Measurements from ENCODE around the gene TPD52L1. TPM values are rescaled to one million over a fixed set of nuclear protein-coding genes. Genes with fewer than 3 reads are reported as not detected.
A peak's percentile ranks its signal among the peaks of the same experiment; 100 is the strongest.

TPD52L1 gene
- total RNA-seq, 1 donor from 2014 or later = 15.6 TPM

- DNase-seq = no peak
Observed at GRCh38 chr6:125211352-125211751, 57.8 kb downstream of the TPD52L1 start.

- no peak for DNase-seq
Observed at GRCh38 chr6:125212377-125212776, 58.8 kb downstream of the TPD52L1 start.

GRCh38 chr6:125213939-125214338, 60.4 kb downstream of the TPD52L1 start:
- DNase-seq = no peak

GRCh38 chr6:125215252-125215819, 61.8 kb downstream of the TPD52L1 start:
- DNase-seq = no peak

GRCh38 chr6:125216015-125216414, 62.4 kb downstream of the TPD52L1 start:
- no peak for DNase-seq

GRCh38 chr6:125217369-125217768, 63.8 kb downstream of the TPD52L1 start:
- DNase-seq = no peak

- DNase-seq = no peak
Observed at GRCh38 chr6:125217992-125218391, 64.4 kb downstream of the TPD52L1 start.

- DNase-seq = no peak
Observed at GRCh38 chr6:125219361-125219895, 65.9 kb downstream of the TPD52L1 start.

- no peak for DNase-seq
Observed at GRCh38 chr6:125220712-125221111, 67.1 kb downstream of the TPD52L1 start.

- no peak for DNase-seq
Observed at GRCh38 chr6:125222531-125223455, 69.2 kb downstream of the TPD52L1 start.

GRCh38 chr6:125224231-125224861, 70.8 kb downstream of the TPD52L1 start:
- DNase-seq = no peak

- DNase-seq = no peak
Observed at GRCh38 chr6:125227244-125227643, 73.7 kb downstream of the TPD52L1 start.

GRCh38 chr6:125228981-125229479, 75.5 kb downstream of the TPD52L1 start:
- no peak for DNase-seq

GRCh38 chr6:125230674-125231073, 77.1 kb downstream of the TPD52L1 start:
- no peak for DNase-seq

GRCh38 chr6:125231133-125231532, 77.6 kb downstream of the TPD52L1 start:
- DNase-seq = no peak

GRCh38 chr6:125231574-125232343, 78.2 kb downstream of the TPD52L1 start:
- no peak for DNase-seq

GRCh38 chr6:125232466-125232865, 78.9 kb downstream of the TPD52L1 start:
- DNase-seq = peak; percentile 0

- no peak for DNase-seq
Observed at GRCh38 chr6:125233202-125233601, 79.6 kb downstream of the TPD52L1 start.

GRCh38 chr6:125236536-125237327, 83.2 kb downstream of the TPD52L1 start:
- no peak for DNase-seq

GRCh38 chr6:125237764-125238163, 84.2 kb downstream of the TPD52L1 start:
- DNase-seq = no peak

GRCh38 chr6:125245109-125245508, 91.5 kb downstream of the TPD52L1 start:
- DNase-seq = no peak
